ENCODE data around the gene TIMM8B. TPM values are rescaled to one million over a fixed set of nuclear protein-coding genes. Genes with fewer than 3 reads are reported as not detected.
A peak's percentile ranks its signal among the peaks of the same experiment; 100 is the strongest.

TIMM8B gene
- total and polyA plus RNA-seq, 8 donors = 12.7 to 49.4 (median 19.1) TPM

GRCh38 chr11:112044961-112045360 is 41.6 kb downstream of the TIMM8B start:
- H3K27ac ChIP-seq = no peak overlapping the region
- ATAC-seq (peak; percentile 79 to 92 (median 89)), FAIRE-seq (no peak), DNase-seq (peak in 4 of 6 donors; percentile 34 to 68 (median 60))
- 45 to 46% methylated on average over 4 of the region's 4 CpGs for WGBS, 2 donors
- no peaks in the 10 kb centered on the region for H3K9me3 ChIP-seq
- no peaks in the 10 kb centered on the region for H3K27me3 ChIP-seq
- intact Hi-C loops (cut with DNase I) = no loop called here
- peaks cover 0 to 8% (median 0%) of the 10 kb centered on the region in 3 donors for H3K4me1 ChIP-seq
- no peak overlapping the region for H3K4me3 ChIP-seq
- peaks cover 0 to 14% (median 0%) of the 10 kb centered on the region in 3 donors for H3K36me3 ChIP-seq
- TF ChIP-seq, protein P1, sequence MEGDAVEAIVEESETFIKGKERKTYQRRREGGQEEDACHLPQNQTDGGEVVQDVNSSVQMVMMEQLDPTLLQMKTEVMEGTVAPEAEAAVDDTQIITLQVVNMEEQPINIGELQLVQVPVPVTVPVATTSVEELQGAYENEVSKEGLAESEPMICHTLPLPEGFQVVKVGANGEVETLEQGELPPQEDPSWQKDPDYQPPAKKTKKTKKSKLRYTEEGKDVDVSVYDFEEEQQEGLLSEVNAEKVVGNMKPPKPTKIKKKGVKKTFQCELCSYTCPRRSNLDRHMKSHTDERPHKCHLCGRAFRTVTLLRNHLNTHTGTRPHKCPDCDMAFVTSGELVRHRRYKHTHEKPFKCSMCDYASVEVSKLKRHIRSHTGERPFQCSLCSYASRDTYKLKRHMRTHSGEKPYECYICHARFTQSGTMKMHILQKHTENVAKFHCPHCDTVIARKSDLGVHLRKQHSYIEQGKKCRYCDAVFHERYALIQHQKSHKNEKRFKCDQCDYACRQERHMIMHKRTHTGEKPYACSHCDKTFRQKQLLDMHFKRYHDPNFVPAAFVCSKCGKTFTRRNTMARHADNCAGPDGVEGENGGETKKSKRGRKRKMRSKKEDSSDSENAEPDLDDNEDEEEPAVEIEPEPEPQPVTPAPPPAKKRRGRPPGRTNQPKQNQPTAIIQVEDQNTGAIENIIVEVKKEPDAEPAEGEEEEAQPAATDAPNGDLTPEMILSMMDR (IDR thresholded peaks at IDR 0.05) = no peak

GRCh38 chr11:112042961-112043304 is 43.6 kb downstream of the TIMM8B start:
- no peak for FAIRE-seq
- DNase-seq = no peak
- Histone ChIP-seq H3K9me3 (no peaks in the 10 kb centered on the region), H3K27me3 (no peaks in the 10 kb centered on the region), H3K4me1 (peaks cover 0 to 8% (median 0%) of the 10 kb centered on the region in 3 donors), H3K36me3 (peaks cover 0 to 16% (median 3%) of the 10 kb centered on the region in 3 donors), H3K27ac (no peak overlapping the region), H3K4me3 (no peak overlapping the region)
- TF ChIP-seq, protein P1 (IDR thresholded peaks at IDR 0.05) = no peak
- intact Hi-C loops (cut with DNase I) = no loop called here
- 93 to 98% methylated on average over 2 of the region's 2 CpGs for WGBS, 2 donors
- no peak for ATAC-seq

GRCh38 chr11:112042161-112042960 is 44.2 kb downstream of the TIMM8B start:
- Histone ChIP-seq H3K4me1 (peaks cover 0 to 8% (median 0%) of the 10 kb centered on the region in 3 donors), H3K9me3 (no peaks in the 10 kb centered on the region), H3K4me3 (no peak overlapping the region), H3K27me3 (no peaks in the 10 kb centered on the region), H3K36me3 (peaks cover 0 to 22% (median 7%) of the 10 kb centered on the region in 3 donors), H3K27ac (no peak overlapping the region)
- WGBS, 2 donors = 62 to 68% methylated on average over 6 of the region's 6 CpGs
- TF ChIP-seq, protein P1 (IDR thresholded peaks at IDR 0.05) = no peak
- DNase-seq = no peak
- intact Hi-C loops (cut with DNase I) = no loop called here
- peak in 1 of 4 donors; percentile 34 for ATAC-seq
- FAIRE-seq = no peak

GRCh38 chr11:112037527-112037926 is 49.0 kb downstream of the TIMM8B start:
- TF ChIP-seq, protein P1 (IDR thresholded peaks at IDR 0.05) = no peak
- no peak overlapping the region for H3K4me3 ChIP-seq
- H3K36me3 ChIP-seq = peaks cover 0 to 17% (median 7%) of the 10 kb centered on the region in 3 donors
- no peak overlapping the region for H3K27ac ChIP-seq
- ATAC-seq = no peak
- H3K4me1 ChIP-seq = peaks cover 0 to 1% (median 0%) of the 10 kb centered on the region in 3 donors
- DNase-seq = no peak
- intact Hi-C loops (cut with DNase I) = no loop called here
- H3K9me3 ChIP-seq = no peaks in the 10 kb centered on the region
- FAIRE-seq = no peak
- H3K27me3 ChIP-seq = no peaks in the 10 kb centered on the region

Other genes starting within 250 kb of the TIMM8B start
- 10 to 100 TPM; 15.7 to 25.7 (median 21.8) TPM for gene ALG9, start 215.2 kb downstream of the TIMM8B start, total RNA-seq
- 10 to 100 TPM; 19.8 to 37.0 TPM for gene ALG9, start 215.2 kb downstream of the TIMM8B start, polyA plus RNA-seq
- 1 to 10 TPM in 3 of 6 donors, under 1 TPM in 3; 0.51 to 1.2 (median 1.1) TPM for gene FDXACB1, start 207.6 kb downstream of the TIMM8B start, total RNA-seq
- 1 to 10 TPM; 1.6 to 2.1 TPM for gene FDXACB1, start 207.6 kb downstream of the TIMM8B start, polyA plus RNA-seq
- gene CFAP68, start 207.2 kb downstream of the TIMM8B start, total RNA-seq = 10 to 100 TPM; 14.3 to 24.9 (median 16.0) TPM
- 10 to 100 TPM; 25.0 to 26.9 TPM for gene CFAP68, start 207.2 kb downstream of the TIMM8B start, polyA plus RNA-seq
- gene CRYAB, start 175.0 kb downstream of the TIMM8B start, total RNA-seq = 10 to 100 TPM in 4 of 6 donors, 1 to 10 TPM in 2; 7.2 to 66.6 (median 16.3) TPM
- gene CRYAB, start 175.0 kb downstream of the TIMM8B start, polyA plus RNA-seq = 10 to 100 TPM; 36.1 to 81.8 TPM
- under 1 TPM in 5 of 6 donors, not detected in 1; 0.32 to 0.86 (median 0.61) TPM for gene HSPB2, start 174.0 kb downstream of the TIMM8B start, total RNA-seq
- gene HSPB2, start 174.0 kb downstream of the TIMM8B start, polyA plus RNA-seq = 1 to 10 TPM in 1 of 2 donors, under 1 TPM in 1; 0.85 to 1.5 TPM
- 10 to 100 TPM in 4 of 6 donors, 1 to 10 TPM in 2; 9.3 to 18.5 (median 11.7) TPM for gene C11orf52, start 167.8 kb downstream of the TIMM8B start, total RNA-seq
- gene C11orf52, start 167.8 kb downstream of the TIMM8B start, polyA plus RNA-seq = 10 to 100 TPM; 19.4 to 23.3 TPM
- 10 to 100 TPM in 1 of 6 donors, 1 to 10 TPM in 5; 3.8 to 11.3 (median 5.9) TPM for gene DIXDC1, start 149.4 kb downstream of the TIMM8B start, total RNA-seq
- gene DIXDC1, start 149.4 kb downstream of the TIMM8B start, polyA plus RNA-seq = 1 to 10 TPM; 3.1 to 4.2 TPM
- 10 to 100 TPM in 2 of 6 donors, 1 to 10 TPM in 4; 5.5 to 13.9 (median 8.6) TPM for gene DLAT, start 61.3 kb downstream of the TIMM8B start, total RNA-seq
- 1 to 10 TPM; 4.2 to 8.2 TPM for gene DLAT, start 61.3 kb downstream of the TIMM8B start, polyA plus RNA-seq
- 1 to 10 TPM in 4 of 6 donors, under 1 TPM in 2; 0.69 to 1.5 (median 1.1) TPM for gene PIH1D2, start 12.7 kb downstream of the TIMM8B start, total RNA-seq
- gene PIH1D2, start 12.7 kb downstream of the TIMM8B start, polyA plus RNA-seq = 1 to 10 TPM; 1.2 to 1.5 TPM
- gene NKAPD1, start 12.5 kb downstream of the TIMM8B start, total RNA-seq = 10 to 100 TPM in 2 of 6 donors, 1 to 10 TPM in 4; 7.5 to 13.4 (median 9.1) TPM
- gene NKAPD1, start 12.5 kb downstream of the TIMM8B start, polyA plus RNA-seq = 1 to 10 TPM; 7.0 to 8.5 TPM
- 10 to 100 TPM; 30.4 to 49.9 (median 39.7) TPM for gene SDHD, start 117 bp upstream of the TIMM8B start, total RNA-seq
- gene SDHD, start 117 bp upstream of the TIMM8B start, polyA plus RNA-seq = 10 to 100 TPM; 28.5 to 53.1 TPM
- gene IL18, start 77.3 kb upstream of the TIMM8B start, total RNA-seq = 10 to 100 TPM in 1 of 6 donors, 1 to 10 TPM in 4, under 1 TPM in 1; 0.83 to 12.1 (median 4.5) TPM
- 1 to 10 TPM; 9.1 to 9.8 TPM for gene IL18, start 77.3 kb upstream of the TIMM8B start, polyA plus RNA-seq
- not detected for gene TEX12, start 80.6 kb upstream of the TIMM8B start, total RNA-seq
- under 1 TPM in 1 of 2 donors, not detected in 1; 0.19 TPM for gene TEX12, start 80.6 kb upstream of the TIMM8B start, polyA plus RNA-seq
- 1 to 10 TPM in 5 of 6 donors, under 1 TPM in 1; 0.59 to 4.1 (median 1.7) TPM for gene BCO2, start 88.8 kb upstream of the TIMM8B start, total RNA-seq
- gene BCO2, start 88.8 kb upstream of the TIMM8B start, polyA plus RNA-seq = 1 to 10 TPM; 3.4 to 10.0 TPM
- 10 to 100 TPM in 3 of 6 donors, 1 to 10 TPM in 3; 7.0 to 15.3 (median 10.5) TPM for gene PTS, start 139.7 kb upstream of the TIMM8B start, total RNA-seq
- gene PTS, start 139.7 kb upstream of the TIMM8B start, polyA plus RNA-seq = 10 to 100 TPM; 33.0 to 41.5 TPM
- not detected for gene PLET1, start 174.1 kb upstream of the TIMM8B start, total RNA-seq
- not detected for gene PLET1, start 174.1 kb upstream of the TIMM8B start, polyA plus RNA-seq

All from pancreas (tissue), 10 donors.